H9 (cell line): ENCODE results near the gene NEURL2. TPM values are rescaled to one million over a fixed set of nuclear protein-coding genes. Genes with fewer than 3 reads are reported as not detected.

Source experiments
- DNase-seq: peaks from one replicate; pipeline ENCODE4 v3.0.0-alpha.2; 2017
- H2AFZ ChIP-seq: one replicate; pipeline ENCODE4 v1.6.1; 2013; ENCODE audit warnings: mild to moderate bottlenecking, low read length, control low read depth, moderate library complexity
- H2AK5ac ChIP-seq: 2 replicates; pipeline ENCODE4 v1.6.1; 2013; ENCODE audit warnings: low read length, control low read depth, mixed read lengths; ENCODE audit not compliant: insufficient read length
- H2BK120ac ChIP-seq: one replicate; pipeline ENCODE4 v1.6.1; 2013; ENCODE audit warnings: low read depth, mild to moderate bottlenecking, low read length, control low read depth, inconsistent platforms; ENCODE audit not compliant: poor library complexity, severe bottlenecking
- H2BK12ac ChIP-seq: 2 replicates; pipeline ENCODE4 v1.6.1; 2013; ENCODE audit warnings: low read length, control low read depth, mixed read lengths, low read depth; ENCODE audit not compliant: insufficient read length
- H2BK15ac ChIP-seq: 2 replicates; pipeline ENCODE4 v1.6.1; 2013; ENCODE audit warnings: low read depth, low read length, control low read depth
- H2BK20ac ChIP-seq: one replicate; pipeline ENCODE4 v1.6.1; 2013; ENCODE audit warnings: low read depth, mild to moderate bottlenecking, low read length, control low read depth, inconsistent platforms; ENCODE audit not compliant: poor library complexity, severe bottlenecking
- H2BK5ac ChIP-seq: 2 replicates; pipeline ENCODE4 v1.6.1; 2013; ENCODE audit warnings: low read length, control low read depth, mixed read lengths; ENCODE audit not compliant: insufficient read length
- H3K14ac ChIP-seq: 2 replicates; pipeline ENCODE4 v1.6.1; 2013; ENCODE audit warnings: low read length, control low read depth; ENCODE audit not compliant: insufficient read depth
- H3K18ac ChIP-seq: 2 replicates; pipeline ENCODE4 v1.6.1; 2013; ENCODE audit warnings: low read depth, mild to moderate bottlenecking, mixed read lengths, low read length, control low read depth; ENCODE audit not compliant: insufficient read length
- H3K23ac ChIP-seq: 2 replicates; pipeline ENCODE4 v1.6.1; 2013; ENCODE audit warnings: low read length, control low read depth, mixed read lengths, low read depth; ENCODE audit not compliant: insufficient read length
- H3K23me2 ChIP-seq: 2 replicates; pipeline ENCODE4 v1.6.1; 2013; ENCODE audit warnings: low read depth, mild to moderate bottlenecking, mixed read lengths, low read length, control low read depth; ENCODE audit not compliant: insufficient read length, poor library complexity, severe bottlenecking
- H3K27ac ChIP-seq: 2 replicates; pipeline ENCODE4 v1.5.1; 2013; ENCODE audit warnings: low read length, control low read depth, mixed read lengths, low read depth; ENCODE audit not compliant: insufficient read length
- H3K27me3 ChIP-seq: 2 replicates; pipeline ENCODE4 v1.6.1; 2013; ENCODE audit warnings: low read length, control low read depth, inconsistent platforms; ENCODE audit not compliant: insufficient read depth
- H3K4ac ChIP-seq: 2 replicates; pipeline ENCODE4 v1.6.1; 2013; ENCODE audit warnings: low read depth, mild to moderate bottlenecking, control low read depth, inconsistent platforms, low read length, moderate library complexity
- H3K4me1 ChIP-seq: 2 replicates; pipeline ENCODE4 v1.6.1; 2013; ENCODE audit warnings: low read length, control low read depth, inconsistent platforms; ENCODE audit not compliant: insufficient read depth
- H3K4me2 ChIP-seq: 2 replicates; pipeline ENCODE4 v1.6.1; 2013; ENCODE audit warnings: low read length, control low read depth, mixed read lengths; ENCODE audit not compliant: insufficient read length, insufficient read depth
- H3K56ac ChIP-seq: 2 replicates; pipeline ENCODE4 v1.6.1; 2013; ENCODE audit warnings: low read depth, mild to moderate bottlenecking, mixed read lengths, low read length, control low read depth; ENCODE audit not compliant: insufficient read length
- H3K79me1 ChIP-seq: 2 replicates; pipeline ENCODE4 v1.6.1; 2013; ENCODE audit warnings: low read depth, mild to moderate bottlenecking, moderate library complexity, low read length, control low read depth, inconsistent platforms; ENCODE audit not compliant: insufficient read depth, poor library complexity, severe bottlenecking
- H3K79me2 ChIP-seq: 2 replicates; pipeline ENCODE4 v1.6.1; 2013; ENCODE audit warnings: low read length, control low read depth, inconsistent platforms; ENCODE audit not compliant: insufficient read depth
- H3K9ac ChIP-seq: 2 replicates; pipeline ENCODE4 v1.6.1; 2013; ENCODE audit warnings: low read length, control low read depth, mixed read lengths; ENCODE audit not compliant: insufficient read length; ENCODE audit errors: extremely low read depth
- H3K9me3 ChIP-seq: one replicate; pipeline ENCODE4 v1.6.1; 2013; ENCODE audit warnings: low read depth, low read length, inconsistent platforms; ENCODE audit not compliant: control insufficient read depth
- H3T11ph ChIP-seq: one replicate; pipeline ENCODE4 v1.6.1; 2013; ENCODE audit warnings: mild to moderate bottlenecking, low read length, control low read depth, inconsistent platforms
- H4K20me1 ChIP-seq: one replicate; pipeline ENCODE4 v1.6.1; 2013; ENCODE audit not compliant: control insufficient read depth, insufficient read length, insufficient read depth
- H4K5ac ChIP-seq: 2 replicates; pipeline ENCODE4 v1.6.1; 2013; ENCODE audit warnings: low read depth, mild to moderate bottlenecking, mixed read lengths, low read length, control low read depth; ENCODE audit not compliant: insufficient read length
- H4K8ac ChIP-seq: replicated peaks from 2 replicates; pipeline ENCODE4 v1.6.1; 2013; ENCODE audit warnings: low read length, control low read depth, mixed read lengths, low read depth; ENCODE audit not compliant: insufficient read length
- H4K91ac ChIP-seq: 2 replicates; pipeline ENCODE4 v1.6.1; 2013; ENCODE audit warnings: low read depth, mild to moderate bottlenecking, moderate library complexity, mixed read lengths, low read length, control low read depth; ENCODE audit not compliant: insufficient read length
- H3K27ac Mint-ChIP-seq, 3 experiments: 2 replicates in 2 of 3; 3 replicates in 1 of 3; pipeline ENCODE4 v1.8.0; 2020 to 2021; ENCODE audit warnings: mixed read lengths in 3 of 3, mild to moderate bottlenecking in 1 of 3, moderate library complexity in 1 of 3
- H3K27me3 Mint-ChIP-seq: 2 replicates; pipeline ENCODE4 v1.8.0; 2021; ENCODE audit warnings: low read depth, mild to moderate bottlenecking, moderate library complexity, mixed read lengths
- H3K36me3 Mint-ChIP-seq, 3 experiments: 2 replicates in 2 of 3; 3 replicates in 1 of 3; pipeline ENCODE4 v1.8.0; 2020 to 2021; ENCODE audit warnings: low read depth in 3 of 3, mixed read lengths in 3 of 3; ENCODE audit not compliant: insufficient read depth in 1 of 3
- H3K4me1 Mint-ChIP-seq, 2 experiments: 2 replicates each; pipeline ENCODE4 v1.8.0; 2020; ENCODE audit warnings: mixed read lengths in 2 of 2
- H3K4me3 Mint-ChIP-seq, 2 experiments: 2 replicates in 1 of 2; 3 replicates in 1 of 2; pipeline ENCODE4 v1.8.0; 2020 to 2021; ENCODE audit warnings: mild to moderate bottlenecking in 2 of 2, mixed read lengths in 2 of 2, moderate library complexity in 1 of 2
- H3K9me3 Mint-ChIP-seq, 2 experiments: 2 replicates in 1 of 2; 3 replicates in 1 of 2; pipeline ENCODE4 v1.8.0; 2020; ENCODE audit warnings: mild to moderate bottlenecking in 2 of 2, mixed read lengths in 2 of 2, moderate library complexity in 1 of 2
- WGBS: extraction: QIAGEN DNeasy Blood & Tissue Kit; methylation state at CpG from one replicate; pipeline ENCODE4 v1.1.7; 2013; ENCODE audit warnings: missing lambda C conversion rate, low lambda C conversion rate, mixed read lengths; ENCODE audit not compliant: insufficient read length; ENCODE audit errors: extremely low coverage; 5-methylcytosine and 5-hydroxymethylcytosine counted together
- total RNA-seq: library from RNA; stranded (reverse); gene quantifications from 2 replicates; pipeline ENCODE4 v1.2.1, GENCODE V29; 2021
- TF ChIP-seq, protein P1 (sequence below): fragments of 200-600 bp; sonication (generic); conservative IDR thresholded peaks from 3 replicates; pipeline ENCODE4 v1.8.0; 2021; ENCODE audit warnings: antibody characterized with exemption, mild to moderate bottlenecking

NEURL2 gene
- total RNA-seq, 1 experiment from 2014 or later: 5.4 TPM

DNA sequence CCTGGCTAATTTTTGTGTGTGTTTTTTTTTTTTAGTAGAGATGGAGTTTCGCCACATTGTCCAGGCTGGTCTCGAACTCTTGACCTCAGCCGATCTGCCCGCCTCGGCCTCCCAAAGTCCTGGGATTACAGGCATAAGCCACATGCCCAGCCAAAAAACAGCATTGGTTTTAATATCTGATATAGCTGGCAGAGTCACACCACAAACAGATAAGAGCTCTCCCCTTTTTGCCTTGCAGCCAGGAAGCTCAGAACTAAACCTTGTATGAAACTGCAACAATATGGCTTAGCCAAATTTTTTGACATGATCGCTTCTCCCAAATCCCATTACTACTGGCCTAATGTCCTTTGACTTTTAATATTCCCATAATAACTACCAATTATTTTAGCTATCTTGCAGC lies 38.7 kb downstream of the NEURL2 start:
- Histone ChIP-seq H2AK5ac (no peak overlapping the region), H4K5ac (no peak overlapping the region), H3K27ac (no peak overlapping the region), H3K9me3 (no peaks in the 10 kb centered on the region), H3K23ac (no peak overlapping the region), H4K20me1 (peaks cover under 1% of the 10 kb centered on the region), H2BK20ac (no peak overlapping the region), H2BK15ac (no peak overlapping the region), H4K91ac (no peak overlapping the region), H2BK12ac (no peak overlapping the region), H3K14ac (no peak overlapping the region), H3K9ac (no peak overlapping the region), H3K18ac (no peak overlapping the region), H3T11ph (no peak overlapping the region), H3K79me1 (no peaks in the 10 kb centered on the region), H3K23me2 (peaks cover 5% of the 10 kb centered on the region), H3K56ac (no peak overlapping the region), H3K4me1 (peaks cover 12% of the 10 kb centered on the region; the same call in 1 of the 2 replicates), H2BK120ac (no peak overlapping the region), H2BK5ac (no peak overlapping the region), H4K8ac (no peak overlapping the region), H3K79me2 (peaks cover 3% of the 10 kb centered on the region; the same call in 1 of the 2 replicates), H3K27me3 (no peaks in the 10 kb centered on the region), H2AFZ (no peak overlapping the region), H3K4ac (no peak overlapping the region), H3K4me2 (no peak overlapping the region)
- TF ChIP-seq, protein P1, sequence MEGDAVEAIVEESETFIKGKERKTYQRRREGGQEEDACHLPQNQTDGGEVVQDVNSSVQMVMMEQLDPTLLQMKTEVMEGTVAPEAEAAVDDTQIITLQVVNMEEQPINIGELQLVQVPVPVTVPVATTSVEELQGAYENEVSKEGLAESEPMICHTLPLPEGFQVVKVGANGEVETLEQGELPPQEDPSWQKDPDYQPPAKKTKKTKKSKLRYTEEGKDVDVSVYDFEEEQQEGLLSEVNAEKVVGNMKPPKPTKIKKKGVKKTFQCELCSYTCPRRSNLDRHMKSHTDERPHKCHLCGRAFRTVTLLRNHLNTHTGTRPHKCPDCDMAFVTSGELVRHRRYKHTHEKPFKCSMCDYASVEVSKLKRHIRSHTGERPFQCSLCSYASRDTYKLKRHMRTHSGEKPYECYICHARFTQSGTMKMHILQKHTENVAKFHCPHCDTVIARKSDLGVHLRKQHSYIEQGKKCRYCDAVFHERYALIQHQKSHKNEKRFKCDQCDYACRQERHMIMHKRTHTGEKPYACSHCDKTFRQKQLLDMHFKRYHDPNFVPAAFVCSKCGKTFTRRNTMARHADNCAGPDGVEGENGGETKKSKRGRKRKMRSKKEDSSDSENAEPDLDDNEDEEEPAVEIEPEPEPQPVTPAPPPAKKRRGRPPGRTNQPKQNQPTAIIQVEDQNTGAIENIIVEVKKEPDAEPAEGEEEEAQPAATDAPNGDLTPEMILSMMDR: no peak
- Mint-ChIP-seq H3K27me3 (no peaks in the 10 kb centered on the region), H3K27ac (peak overlapping the region in 1 of 3 experiments; percentile 83; a peak in 4 of 7 replicates), H3K4me3 (no peak overlapping the region), H3K4me1 (peaks cover 41 to 47% of the 10 kb centered on the region in 2 experiments), H3K9me3 (no peaks in the 10 kb centered on the region), H3K36me3 (peaks cover 9 to 36% (median 20%) of the 10 kb centered on the region in 3 experiments; a peak in 6 of 7 replicates)
- no CpG with 5 or more reads among the region's 6 CpGs for WGBS
- DNase-seq: no peak
